OCI-LY1 (cell line): Measurements from ENCODE around the gene NPAS3.

Experiments
- CTCF ChIP-seq: fragments of 200-600 bp; sonication (generic), shearing (Covaris generic); IDR thresholded peaks from 2 replicates; pipeline ENCODE4 v1.5.1; 2017; ENCODE audit warnings: mild to moderate bottlenecking, antibody characterized with exemption, low read length, moderate library complexity, mixed read lengths
- EZH2 ChIP-seq: fragments of 200-600 bp; sonication (generic), shearing (Covaris generic); IDR thresholded peaks from 2 replicates; pipeline ENCODE4 v1.8.0; 2017; ENCODE audit warnings: borderline replicate concordance, mixed run types, mild to moderate bottlenecking, antibody characterized with exemption, low read length, moderate library complexity, mixed read lengths

GRCh38 chr14:33596211-33597080 lies 657.8 kb downstream of the NPAS3 start:
- TF ChIP-seq CTCF (no peak), EZH2 (no peak)
